Thyroid gland (tissue), 4 donors: ENCODE results near the gene CCDC86.

Source experiments
- POLR2A ChIP-seq, 2 donors: fragments of 450-650 bp; IDR thresholded peaks; one replicate each; pipeline ENCODE4 v1.6.1; 2017; ENCODE audit warnings: antibody characterized with exemption in 2 of 2, mild to moderate bottlenecking in 2 of 2, moderate library complexity in 1 of 2
- TF ChIP-seq, protein P1 (sequence below), 6 experiments: fragments of 200-600 bp in 3 of 6; fragments of 450-650 bp in 3 of 6; sonication (generic) in 3 of 6; IDR thresholded peaks; one replicate each; pipeline ENCODE4 v1.5.1; 2016 to 2019; ENCODE audit warnings: antibody characterized with exemption in 6 of 6, mild to moderate bottlenecking in 2 of 6, inconsistent platforms in 1 of 6, moderate library complexity in 1 of 6

DNA sequence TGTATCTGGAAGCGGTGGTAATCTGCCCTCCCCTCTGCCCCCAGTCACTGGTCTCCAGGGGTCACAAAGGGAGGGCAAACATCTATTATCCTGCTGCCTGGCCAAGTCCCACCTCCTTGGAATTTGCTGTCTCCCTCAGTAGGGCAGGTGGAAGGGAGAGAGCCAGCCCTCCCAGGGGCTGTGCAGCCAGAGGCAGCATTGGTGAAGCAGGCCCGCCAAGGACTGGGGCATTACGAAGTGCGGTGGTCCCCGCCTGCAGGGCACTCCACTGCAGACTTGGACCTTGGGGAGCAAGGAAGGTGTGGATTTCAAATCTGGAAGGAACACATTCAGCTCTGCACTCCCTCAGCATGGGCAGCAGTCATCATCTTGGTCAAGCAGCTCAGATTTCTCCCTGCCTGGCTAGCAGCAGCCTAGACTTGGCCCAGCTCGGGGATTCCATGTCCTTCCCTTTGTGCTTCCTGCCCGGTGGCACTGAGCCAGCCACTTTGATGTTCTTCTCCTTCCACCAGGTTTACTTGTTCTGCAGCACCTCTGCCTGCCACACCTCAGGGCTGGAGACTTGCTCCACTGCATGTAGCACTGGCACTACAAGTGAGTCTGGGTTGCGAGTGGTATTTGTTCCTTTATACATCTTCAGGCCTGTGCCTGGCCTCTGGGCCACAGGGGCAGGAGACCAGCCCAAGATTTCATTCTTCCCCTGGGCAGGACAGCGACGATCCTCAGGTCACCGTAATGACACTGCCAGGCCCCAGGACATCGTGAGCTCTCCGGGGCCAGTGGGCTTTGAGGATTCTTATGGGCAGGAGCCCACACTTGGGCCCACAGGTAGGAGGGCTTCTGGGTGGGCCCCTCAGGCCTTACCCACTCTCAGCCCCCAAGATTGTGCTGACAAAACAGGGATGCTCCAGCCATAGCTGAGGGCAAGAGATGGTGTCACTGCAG, 32.8 kb downstream of the CCDC86 start:
- TF ChIP-seq, protein P1, sequence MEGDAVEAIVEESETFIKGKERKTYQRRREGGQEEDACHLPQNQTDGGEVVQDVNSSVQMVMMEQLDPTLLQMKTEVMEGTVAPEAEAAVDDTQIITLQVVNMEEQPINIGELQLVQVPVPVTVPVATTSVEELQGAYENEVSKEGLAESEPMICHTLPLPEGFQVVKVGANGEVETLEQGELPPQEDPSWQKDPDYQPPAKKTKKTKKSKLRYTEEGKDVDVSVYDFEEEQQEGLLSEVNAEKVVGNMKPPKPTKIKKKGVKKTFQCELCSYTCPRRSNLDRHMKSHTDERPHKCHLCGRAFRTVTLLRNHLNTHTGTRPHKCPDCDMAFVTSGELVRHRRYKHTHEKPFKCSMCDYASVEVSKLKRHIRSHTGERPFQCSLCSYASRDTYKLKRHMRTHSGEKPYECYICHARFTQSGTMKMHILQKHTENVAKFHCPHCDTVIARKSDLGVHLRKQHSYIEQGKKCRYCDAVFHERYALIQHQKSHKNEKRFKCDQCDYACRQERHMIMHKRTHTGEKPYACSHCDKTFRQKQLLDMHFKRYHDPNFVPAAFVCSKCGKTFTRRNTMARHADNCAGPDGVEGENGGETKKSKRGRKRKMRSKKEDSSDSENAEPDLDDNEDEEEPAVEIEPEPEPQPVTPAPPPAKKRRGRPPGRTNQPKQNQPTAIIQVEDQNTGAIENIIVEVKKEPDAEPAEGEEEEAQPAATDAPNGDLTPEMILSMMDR (IDR thresholded peaks at IDR 0.05), result no peak
- TF ChIP-seq POLR2A (IDR thresholded peaks at IDR 0.05), result no peak
